Measurements from ENCODE around the gene POLR3C. TPM values are rescaled to one million over a fixed set of nuclear protein-coding genes. Genes with fewer than 3 reads are reported as not detected.

Gene POLR3C
- total and polyA plus RNA-seq, 2 of the 4 experiments (the other 2 are of a cell fraction): 47.0 to 94.1 TPM

GRCh38 chr1:145785547-145785946 is 38.5 kb upstream of the POLR3C start:
- peak; percentile 22; the same call in 1 of the 2 replicates for ATAC-seq (ENCODE audit: low read depth)
- Histone ChIP-seq H2BK15ac (ENCODE audit: low read depth, low read length) (peak overlapping the region; percentile 42; the same call in 1 of the 3 replicates), H2AK5ac (ENCODE audit: low read depth, low read length) (0 out of 2 replicates have a peak overlapping the region, but pooled peaks have one; percentile 3), H3K9me3 (ENCODE audit: control insufficient read depth, insufficient read depth, low read length) (no peaks in the 10 kb centered on the region), H3K14ac (replicated peaks; ENCODE audit: low read depth, low read length) (peak overlapping the region; percentile 93), H4K8ac (ENCODE audit: low read depth in 2 of 2, low read length in 2 of 2) (peak overlapping the region in 1 of 2 experiments; percentile 37; a peak in 2 of 4 replicates), H3K9me1 (ENCODE audit: insufficient read depth, low read length) (peaks cover 5% of the 10 kb centered on the region), H3K79me1 (ENCODE audit: low read depth in 1 of 2, low read length in 2 of 2) (peaks cover 20 to 53% of the 10 kb centered on the region in 2 experiments), H3K56ac (ENCODE audit: extremely low read depth, insufficient read depth, low read length) (no peak overlapping the region), H4K91ac (ENCODE audit: insufficient read depth, low read depth, low read length) (0 out of 2 replicates have a peak overlapping the region, but pooled peaks have one; percentile 19), H3K27me3 (ENCODE audit: control insufficient read depth, insufficient read depth, low read length) (no peaks in the 10 kb centered on the region), H2AK9ac (replicated peaks; ENCODE audit: low read depth, low read length, poor library complexity) (no peak overlapping the region), H3K27ac (ENCODE audit: insufficient read depth, low read length) (no peak overlapping the region), H3K4me1 (ENCODE audit: control insufficient read depth, insufficient read depth, low read length) (peaks cover 12% of the 10 kb centered on the region; the same call in 1 of the 2 replicates), H2BK5ac (ENCODE audit: low read depth, low read length, poor library complexity, severe bottlenecking) (peak overlapping the region; percentile 84), H4K20me1 (ENCODE audit: insufficient read depth, low read length) (peaks cover 3% of the 10 kb centered on the region; the same call in 1 of the 2 replicates), H3K18ac (ENCODE audit: low read depth, low read length) (peak overlapping the region; percentile 67; the same call in 1 of the 2 replicates), H3K4me3 (ENCODE audit: insufficient read depth, low read depth, low read length) (no peak overlapping the region), H2AFZ (replicated peaks; ENCODE audit: low read length, poor library complexity) (no peak overlapping the region), H3K36me3 (ENCODE audit: control insufficient read depth, insufficient read depth, low read length) (peaks cover 6% of the 10 kb centered on the region; the same call in 1 of the 2 replicates), H2BK20ac (ENCODE audit: low read depth, low read length) (peak overlapping the region; percentile 81; the same call in 1 of the 2 replicates), H2BK120ac (ENCODE audit: low read depth, low read length) (peak overlapping the region; percentile 16), H3K4ac (ENCODE audit: low read depth, low read length) (peak overlapping the region; percentile 37; the same call in 1 of the 2 replicates), H3K4me2 (ENCODE audit: low read depth, low read length) (peak overlapping the region; percentile 47), H3K23ac (ENCODE audit: low read depth, low read length) (peak overlapping the region; percentile 74), H4K5ac (ENCODE audit: low read depth, low read length) (peak overlapping the region; percentile 4; the same call in 1 of the 2 replicates), H3K9ac (ENCODE audit: low read depth, low read length) (no peak overlapping the region)
- CTCF ChIA-PET: no interaction called here
- no TSS peak for BruUV-seq (replicated peaks)
- POLR2A ChIA-PET (ENCODE audit: unreplicated experiment): no interaction called here
- dilution Hi-C loops (cut with HindIII; ENCODE audit: low sequenced_read_pairs, unreplicated experiment) (no loop called here), in situ Hi-C loops (cut with MboI; ENCODE audit: low sequenced_read_pairs) (no loop called here), intact Hi-C loops (cut with micrococcal nuclease) (no loop called here)
- no peak for TF ChIP-seq MAZ (IDR thresholded peaks at IDR 0.05; ENCODE audit: borderline replicate concordance, low read depth, low read length)
- no peak for TF ChIP-seq USF2 (IDR thresholded peaks at IDR 0.05; ENCODE audit: low read depth, low read length)
- no peak for TF ChIP-seq POLR2A (IDR thresholded peaks at IDR 0.05; ENCODE audit: low read depth, low read length)
- TF ChIP-seq RCOR1 (IDR thresholded peaks at IDR 0.05; ENCODE audit: insufficient replicate concordance, low read length): no peak
- TF ChIP-seq RAD21 (IDR thresholded peaks at IDR 0.05; ENCODE audit: low read length): no peak
- no peak for TF ChIP-seq FOS (IDR thresholded peaks at IDR 0.05; ENCODE audit: low read depth, low read length)
- TF ChIP-seq MXI1 (IDR thresholded peaks at IDR 0.05; ENCODE audit: borderline replicate concordance, low read depth, low read length): no peak
- DNase-seq: peak; percentile 16
- WGBS, 2 experiments (ENCODE audit: extremely low coverage in 2 of 2, insufficient read length in 1 of 2): 100% methylated on average over 1 of the region's 1 CpG; no CpG with 5 or more reads in 1 of the 2 experiments
